HG03432 (cell line): ENCODE results near the gene CLCN7.

Source experiments
- ATAC-seq: cut with Tn5 transposase; IDR thresholded peaks from one replicate; pipeline ENCODE4 v1.9.1; 2021; ENCODE audit warnings: mild to moderate bottlenecking, moderate library complexity; ENCODE audit not compliant: unreplicated experiment

CLCN7 gene

GRCh38 chr16:1408171-1408837 lies 66.5 kb downstream of the CLCN7 start:
- ATAC-seq, result peak; percentile 83

GRCh38 chr16:1407753-1408152 lies 67.1 kb downstream of the CLCN7 start:
- peak; percentile 10 for ATAC-seq

GRCh38 chr16:1403733-1404132 lies 71.1 kb downstream of the CLCN7 start:
- ATAC-seq, result no peak

DNA sequence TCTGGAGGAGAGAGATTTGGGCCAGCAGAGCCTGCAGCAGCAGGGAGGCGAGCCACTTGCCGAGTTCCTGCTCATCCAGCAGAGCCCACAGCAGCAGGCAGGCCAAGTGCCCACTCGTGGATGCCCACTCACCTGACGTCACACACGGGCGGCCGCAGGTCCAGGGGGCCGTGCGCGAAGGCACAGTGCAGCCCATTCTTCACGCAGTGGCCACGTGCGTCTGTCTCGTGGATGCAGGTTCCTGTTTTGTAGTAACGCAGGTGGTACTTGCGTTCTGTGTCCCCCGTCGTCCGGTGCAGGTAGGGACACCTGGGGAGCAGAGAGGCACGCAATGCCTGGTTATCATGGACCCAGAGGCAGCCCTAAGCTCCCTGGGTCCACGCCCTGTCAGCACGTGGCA lies 71.8 kb downstream of the CLCN7 start:
- ATAC-seq, result no peak

- no peak for ATAC-seq
Observed at GRCh38 chr16:1401758-1402154, 73.1 kb downstream of the CLCN7 start.

DNA sequence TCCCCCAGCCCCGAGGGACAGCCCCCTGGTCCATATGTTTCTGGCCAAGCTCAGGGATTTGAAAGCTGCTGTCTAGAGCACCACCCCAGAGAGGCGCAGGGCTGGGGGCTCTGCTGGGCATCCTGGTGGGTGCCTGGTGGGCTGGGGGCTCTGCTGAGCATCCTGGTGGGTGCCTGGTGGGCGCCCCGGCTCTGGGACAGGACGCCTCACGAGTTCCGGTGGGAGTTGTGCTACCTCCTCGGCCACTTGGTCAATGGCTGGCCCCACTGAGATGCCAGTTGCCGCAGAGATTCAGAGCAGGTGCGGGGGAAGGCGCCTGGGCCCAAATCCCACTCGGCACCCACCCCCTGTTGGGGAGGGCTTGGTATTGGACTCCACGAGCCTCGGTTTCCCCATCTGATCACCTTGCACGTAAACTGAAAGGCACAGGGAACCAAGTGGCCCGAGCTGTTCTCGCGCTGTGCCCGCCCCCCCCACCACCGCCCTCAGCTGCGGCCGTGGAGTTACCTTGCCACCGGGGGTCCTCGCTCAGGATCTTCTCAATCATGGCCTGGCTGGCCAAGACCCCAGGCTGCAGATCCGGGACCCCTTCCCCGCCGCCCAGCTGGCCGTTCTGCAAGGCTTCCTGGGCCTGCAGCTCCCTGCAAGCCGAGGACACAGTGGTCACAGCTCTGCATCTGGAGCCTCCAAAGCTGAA lies 73.6 kb downstream of the CLCN7 start:
- ATAC-seq, result no peak

DNA sequence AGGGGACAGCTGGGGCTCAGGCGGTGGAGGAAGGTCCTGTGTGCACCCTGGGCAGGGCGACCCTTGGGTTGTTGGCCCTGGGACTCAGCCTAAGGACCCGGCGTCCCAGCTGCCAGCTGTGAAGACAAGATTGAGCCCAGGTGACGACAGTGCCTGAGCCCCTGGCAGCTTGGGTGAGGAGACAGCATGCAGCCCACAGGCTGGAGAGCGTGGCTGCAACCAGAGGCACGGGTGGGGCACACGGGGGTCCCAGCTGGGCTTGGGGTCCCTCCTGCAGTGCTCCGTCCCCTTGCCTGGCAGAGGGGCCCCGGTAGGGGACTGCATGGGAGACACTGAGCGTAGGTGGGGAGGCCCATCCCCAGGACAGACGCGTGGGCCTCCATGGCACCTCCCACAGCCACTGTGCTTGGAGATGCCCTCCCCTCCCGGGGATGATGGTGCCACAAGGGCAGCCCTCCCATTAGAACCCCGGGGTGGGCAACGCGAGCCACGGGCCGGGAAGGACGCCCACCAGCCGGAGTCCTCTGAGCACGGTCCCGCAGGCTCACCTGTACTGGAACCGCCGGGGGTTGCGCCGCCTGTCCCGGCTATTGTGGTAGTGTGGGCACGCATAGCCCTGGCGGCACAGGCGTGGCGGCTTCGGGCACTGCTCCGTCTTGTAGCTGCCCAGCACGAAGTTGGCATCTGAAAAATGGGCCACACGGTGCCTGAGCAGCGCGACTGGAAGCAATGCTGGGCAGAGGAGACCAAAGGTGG lies 75.8 kb downstream of the CLCN7 start:
- no peak for ATAC-seq

- ATAC-seq, result no peak
Observed at GRCh38 chr16:1398351-1398750, 76.5 kb downstream of the CLCN7 start.

- ATAC-seq, result no peak
Observed at GRCh38 chr16:1397779-1398178, 77.0 kb downstream of the CLCN7 start.

- no peak for ATAC-seq
Observed at GRCh38 chr16:1395444-1396031, 79.3 kb downstream of the CLCN7 start.
